NCI-H2196 (cell line): ENCODE results near the gene LILRB2.
A peak's percentile ranks its signal among the peaks of the same experiment; 100 is the strongest.
"Not testable (repeated sequence)": the region's sequence is repeated elsewhere in the genome, so short reads cannot be mapped to it uniquely, and the experiment has no call there.

Experiments used
- DNase-seq: peaks from one replicate; lab custom pipeline; 2025; ENCODE audit not compliant: unreplicated experiment; lab: John Stamatoyannopoulos, UW

LILRB2 gene

DNA sequence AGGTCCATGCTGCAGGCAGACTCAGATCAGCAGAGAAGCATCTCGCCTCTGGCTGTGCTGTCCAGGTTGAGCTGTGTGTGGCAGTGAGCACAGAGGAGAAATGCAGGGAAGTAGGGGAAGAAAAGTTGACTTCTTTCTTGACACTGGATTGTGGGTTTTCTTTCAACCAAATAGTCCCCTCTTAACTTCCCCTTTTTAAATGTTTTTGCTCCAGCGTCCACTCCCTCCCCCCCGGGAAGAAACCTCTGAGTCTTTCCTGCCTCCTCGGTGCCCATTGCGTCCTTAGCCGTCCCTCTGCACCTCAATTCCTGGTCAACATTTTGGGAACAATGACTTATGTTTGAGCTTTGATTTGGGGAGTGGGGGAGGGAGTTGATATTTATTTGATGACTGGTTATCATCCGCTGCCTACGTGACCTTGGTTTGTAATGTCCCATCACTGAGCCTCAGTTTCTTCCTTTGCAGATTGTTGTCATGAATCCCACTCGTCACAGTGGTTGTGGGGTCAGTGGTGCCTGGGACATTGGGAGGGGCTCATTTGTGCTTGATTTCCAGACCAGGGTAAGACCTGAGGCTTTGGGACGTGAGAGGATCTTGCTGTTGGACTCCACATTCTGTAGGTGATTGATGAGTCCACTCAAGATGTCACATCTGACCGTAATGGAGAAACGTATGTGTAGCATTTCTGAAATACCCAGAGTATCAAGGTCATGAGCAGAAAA is at the start of gene LILRB2:
TSS of gene LILRB2 (minus strand) at position 104 of the 722 bp plus-strand sequence. CDS start 614 bp downstream, outside the sequence.
- DNase-seq, result no peak

GRCh38 chr19:54329476-54330165 is 48.7 kb upstream of the LILRB2 start:
- DNase-seq, result no peak

DNA sequence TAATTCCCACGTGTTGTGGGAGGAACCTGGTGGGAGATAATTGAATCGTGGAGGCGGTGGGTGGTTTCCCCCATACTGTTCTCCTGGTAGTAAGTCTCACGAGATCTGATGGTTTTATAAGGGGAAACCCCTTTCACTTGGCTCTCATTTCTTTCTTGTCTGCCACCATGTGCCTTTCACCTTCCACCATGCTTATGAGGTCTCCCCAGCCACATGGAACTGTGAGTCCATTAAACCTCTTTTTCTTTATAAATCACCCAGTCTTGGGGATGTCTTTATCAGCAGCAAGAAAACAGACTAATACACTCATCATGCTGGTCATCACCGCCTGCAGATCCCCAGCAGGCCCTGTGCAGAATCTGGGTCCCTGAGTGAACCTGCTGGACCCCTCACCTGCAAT is 47.9 kb upstream of the LILRB2 start:
- not testable (repeated sequence) for DNase-seq

- DNase-seq, result no peak
These were observed 44.7 kb upstream of the LILRB2 start for GRCh38 chr19:54325631-54326030.

GRCh38 chr19:54325194-54325621 is 44.3 kb upstream of the LILRB2 start:
- DNase-seq, result peak; percentile 45

DNA sequence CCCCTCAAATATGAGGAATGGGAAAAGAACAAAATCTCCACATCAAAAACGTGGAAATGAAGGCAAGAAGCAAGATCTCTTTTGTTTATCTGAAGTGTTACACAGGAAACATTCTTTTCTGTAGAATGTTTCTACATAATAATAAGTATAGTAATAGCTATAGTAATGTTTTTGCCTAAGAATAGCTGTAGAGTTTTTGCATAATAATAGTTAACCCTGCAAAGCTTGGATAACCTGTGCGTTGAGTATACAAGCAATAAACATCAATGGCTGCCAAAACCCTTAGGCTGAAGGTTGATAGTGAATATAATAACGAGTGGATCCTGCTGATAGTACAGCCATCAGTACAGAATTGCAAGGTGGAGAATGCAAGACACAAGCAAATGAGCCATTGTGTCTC is 43.2 kb upstream of the LILRB2 start:
- DNase-seq, result no peak

- not testable (repeated sequence) for DNase-seq
These were observed 42.0 kb upstream of the LILRB2 start for GRCh38 chr19:54322934-54323333.

DNA sequence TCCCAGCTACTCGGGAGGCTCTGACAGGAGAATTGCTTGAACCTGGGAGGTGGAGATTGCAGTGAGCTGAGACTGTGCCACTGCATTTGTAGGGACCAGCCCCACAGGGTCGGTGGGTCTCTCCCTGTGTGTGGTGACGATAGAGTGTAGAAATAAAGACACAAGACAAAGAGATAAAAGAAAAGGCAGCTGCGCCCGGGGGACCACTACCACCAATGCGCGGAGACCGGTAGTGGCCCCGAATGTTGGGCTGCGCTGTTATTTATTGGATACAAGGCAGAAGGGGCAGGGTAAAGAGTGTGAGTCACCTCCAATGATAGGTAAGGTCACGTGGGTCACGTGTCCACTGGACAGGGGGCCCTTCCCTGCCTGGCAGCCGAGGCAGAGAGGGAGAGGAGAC is 41.4 kb upstream of the LILRB2 start:
- not testable (repeated sequence) for DNase-seq

GRCh38 chr19:54319892-54320670 is 39.2 kb upstream of the LILRB2 start:
- DNase-seq, result no peak

DNA sequence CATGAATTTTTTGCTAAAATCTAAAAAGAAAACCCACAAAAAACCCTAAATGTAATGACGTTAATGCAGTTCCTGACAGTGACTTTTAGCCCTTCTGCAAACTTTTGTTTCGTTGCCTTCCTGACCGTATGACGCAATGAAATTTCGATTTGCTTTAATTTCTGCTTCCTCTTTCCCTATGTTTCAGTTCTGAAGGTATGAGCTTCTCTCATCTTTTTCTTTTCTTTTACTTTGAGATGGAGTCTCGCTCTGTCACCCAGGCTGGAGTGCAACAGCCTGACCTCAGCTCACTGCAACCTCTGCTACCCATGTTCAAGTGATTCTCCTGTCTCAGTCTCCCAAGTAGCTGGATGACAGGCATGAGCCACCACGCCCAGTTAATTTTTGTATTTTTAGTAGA is 38.1 kb upstream of the LILRB2 start:
- no peak for DNase-seq

GRCh38 chr19:54317965-54318240 is 37.0 kb upstream of the LILRB2 start:
- DNase-seq, result no peak

GRCh38 chr19:54317108-54317964 is 36.4 kb upstream of the LILRB2 start:
- no peak for DNase-seq

DNA sequence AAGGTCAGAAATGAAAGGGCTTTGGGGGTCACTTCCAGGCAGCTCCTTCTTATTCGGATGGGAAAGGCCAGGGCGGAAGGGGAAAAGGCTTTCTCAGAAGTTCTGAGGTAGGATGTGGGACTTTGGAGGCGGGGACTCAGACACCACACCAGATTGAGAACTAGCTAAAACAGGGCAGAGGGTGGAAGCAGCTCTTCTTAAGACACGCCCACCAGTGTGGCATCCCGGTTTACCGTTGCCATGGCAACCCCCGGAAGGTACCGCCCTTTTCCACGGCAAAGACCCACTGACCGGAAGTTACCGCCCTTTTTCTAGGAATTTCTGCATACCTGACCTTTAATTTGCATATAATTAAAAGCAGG is 35.8 kb upstream of the LILRB2 start:
- DNase-seq, result no peak

GRCh38 chr19:54315956-54316355 is 35.0 kb upstream of the LILRB2 start:
- DNase-seq, result no peak

GRCh38 chr19:54312436-54313377 is 31.8 kb upstream of the LILRB2 start, which contains the start of gene LILRA5:
LILRA5 (minus strand) TSS chr19:54313166; CDS start chr19:54313019, 147 bp downstream.
- no peak for DNase-seq

DNA sequence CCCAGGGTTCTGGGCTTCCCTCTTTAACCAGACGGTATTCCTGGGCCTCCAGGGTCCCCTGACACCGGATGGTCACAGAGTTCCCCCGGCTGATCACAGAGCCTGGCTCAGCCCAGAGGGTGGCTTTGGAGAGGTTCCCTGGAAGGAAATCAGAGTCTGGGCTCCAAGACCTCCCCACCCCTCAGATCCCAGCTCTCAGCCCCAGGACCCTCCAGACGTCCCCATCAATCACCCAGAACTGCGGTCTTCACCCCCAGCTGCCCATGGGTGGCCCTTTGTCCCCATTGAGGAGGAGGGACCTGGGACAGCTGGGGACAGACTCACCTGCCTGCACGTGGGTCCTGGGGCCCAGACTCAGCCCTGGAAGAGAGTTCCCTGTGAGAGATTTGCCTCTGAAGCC is 31.1 kb upstream of the LILRB2 start:
- DNase-seq, result no peak

DNA sequence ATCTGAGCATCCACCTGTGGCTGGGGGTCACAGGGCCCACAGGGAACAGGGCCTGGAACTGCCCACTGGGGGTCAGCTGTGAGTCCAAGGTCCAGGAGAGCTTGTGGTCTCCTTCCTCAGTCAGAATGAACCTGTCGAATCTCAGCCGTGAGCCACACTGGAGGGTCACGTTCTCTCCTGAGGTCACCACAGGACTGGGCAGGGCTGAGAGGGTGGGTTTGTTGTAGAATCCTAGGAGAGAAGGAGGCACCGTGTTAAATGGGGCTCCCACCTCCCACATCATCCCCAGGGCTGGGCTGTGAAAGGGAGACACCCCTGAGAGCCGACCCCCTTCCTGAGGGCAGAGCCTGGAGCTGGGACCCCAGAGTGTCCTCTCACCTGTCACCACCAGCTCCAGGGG is 30.6 kb upstream of the LILRB2 start:
- DNase-seq, result no peak

DNA sequence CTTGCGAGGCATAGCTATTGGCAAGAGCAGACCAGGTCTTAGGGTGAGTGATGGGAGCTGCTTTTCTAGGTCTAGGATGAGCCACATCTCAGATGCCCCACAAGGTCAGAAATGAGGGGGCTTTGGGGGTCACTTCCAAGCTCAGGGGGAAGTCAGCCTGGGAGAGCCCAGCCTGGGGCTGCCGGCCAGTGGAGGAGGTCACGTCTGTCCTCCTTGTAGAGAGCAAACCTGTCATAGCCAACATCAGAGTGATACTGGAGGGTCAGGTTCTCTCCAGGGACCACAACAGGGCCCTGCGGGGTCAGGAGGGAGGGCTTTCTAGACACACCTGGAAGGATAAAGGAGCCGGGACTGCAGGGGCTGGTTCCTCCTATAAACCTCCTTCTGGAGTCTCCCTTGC is 29.6 kb upstream of the LILRB2 start:
- DNase-seq, result no peak

DNA sequence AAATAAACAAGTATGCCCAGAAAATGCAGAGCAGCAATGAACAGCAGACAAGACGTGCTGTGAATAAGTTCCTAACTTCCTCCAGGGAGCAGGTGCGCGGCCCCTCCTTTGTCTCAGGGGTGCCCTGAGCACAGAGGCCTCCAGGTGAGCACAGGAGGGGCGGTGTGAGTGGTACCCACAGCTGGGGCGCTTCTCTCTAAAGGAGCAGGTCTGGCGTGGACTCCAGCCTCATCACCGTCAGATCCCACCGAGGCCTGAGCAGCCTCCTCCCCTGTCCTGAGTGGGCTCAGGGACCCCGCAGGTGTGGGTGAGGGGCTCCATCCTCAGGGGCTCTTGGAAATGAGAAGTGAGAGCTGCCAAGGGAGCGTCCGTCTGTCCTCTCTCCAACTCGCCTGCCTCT is 28.9 kb upstream of the LILRB2 start:
- no peak for DNase-seq
